ENCODE results near the gene C1QTNF1.

C1QTNF1 gene

DNA sequence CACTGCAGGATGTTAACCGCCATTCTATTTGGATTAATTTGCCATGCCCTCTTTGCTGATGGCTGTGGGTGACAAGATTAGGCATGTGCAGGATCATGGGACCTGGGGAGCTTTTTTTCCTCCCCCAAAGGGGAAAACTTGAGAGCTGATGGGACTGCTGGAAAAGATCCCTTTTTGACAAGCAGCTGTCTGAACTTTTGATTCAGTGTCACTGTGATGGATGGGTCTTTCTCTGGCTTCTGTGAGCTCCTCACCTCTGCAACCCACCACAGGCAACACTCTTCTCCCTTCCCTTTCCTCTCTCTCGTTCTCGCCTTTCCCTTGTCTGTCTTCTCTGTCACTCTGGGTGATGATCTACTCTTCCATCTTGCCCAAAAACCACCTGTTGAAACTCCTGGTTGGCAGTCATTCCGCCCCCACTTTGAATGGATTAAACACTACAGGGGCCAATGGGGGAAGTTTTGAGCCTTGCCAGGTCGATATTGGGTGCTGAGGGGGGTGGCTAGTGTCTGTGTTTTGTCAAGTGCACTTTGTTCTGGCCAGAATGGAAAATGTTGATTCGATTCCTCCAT is 11.3 kb upstream of the C1QTNF1 start:
- no peaks in the 10 kb centered on the region for H3K27me3 ChIP-seq (ENCODE audit: insufficient read depth, low read length)
- H3K79me1 ChIP-seq (ENCODE audit: low read length), result peaks cover 22% of the 10 kb centered on the region
- no peak overlapping the region for H3K18ac ChIP-seq (ENCODE audit: low read length)
- no peak overlapping the region for H3K4me2 ChIP-seq (ENCODE audit: low read length)
- no peak overlapping the region for H2AFZ ChIP-seq (ENCODE audit: insufficient read depth, low read length, poor library complexity)
- DNase-seq, result no peak
- no peak overlapping the region for H3K4me3 ChIP-seq (ENCODE audit: low read depth, low read length)
- H3K23ac ChIP-seq (ENCODE audit: low read length), result no peak overlapping the region
- peaks cover 4% of the 10 kb centered on the region in 2 experiments for H3K36me3 ChIP-seq (ENCODE audit: control insufficient read depth in 1 of 2, insufficient read depth in 2 of 2, low read length in 2 of 2)
- no peak overlapping the region for H3K14ac ChIP-seq (ENCODE audit: low read length)
- H3K9me3 ChIP-seq (ENCODE audit: insufficient read depth, low read depth, low read length), result peaks cover 5% of the 10 kb centered on the region
- peaks cover 21 to 22% of the 10 kb centered on the region in 2 experiments for H3K4me1 ChIP-seq (ENCODE audit: control insufficient read depth in 1 of 2, insufficient read depth in 2 of 2, low read length in 2 of 2)
- no peak overlapping the region for H2BK12ac ChIP-seq (ENCODE audit: low read length)
- H3K27ac ChIP-seq (ENCODE audit: low read depth, low read length), result no peak overlapping the region
- no peak overlapping the region for H3K4ac ChIP-seq (ENCODE audit: low read depth, low read length)
- H2AK5ac ChIP-seq (ENCODE audit: low read length), result no peak overlapping the region
- H2BK120ac ChIP-seq (ENCODE audit: insufficient read depth, low read length, poor library complexity), result no peak overlapping the region
- peaks cover 15% of the 10 kb centered on the region for H3K79me2 ChIP-seq (ENCODE audit: control insufficient read depth, insufficient read depth, low read length, poor library complexity)
- no peak overlapping the region for H3K9ac ChIP-seq (ENCODE audit: low read length)
- no peak overlapping the region for H4K91ac ChIP-seq (ENCODE audit: low read depth, low read length)
- no peak overlapping the region for H4K8ac ChIP-seq (ENCODE audit: low read depth, low read length)
- H2BK5ac ChIP-seq (ENCODE audit: low read depth, low read length, poor library complexity), result peak overlapping the region; percentile 21
- no CpG with 5 or more reads among the region's 6 CpGs for WGBS (ENCODE audit: extremely low coverage, insufficient coverage, insufficient read length)
- no peak overlapping the region for H4K12ac ChIP-seq (ENCODE audit: low read depth, low read length)

DNA sequence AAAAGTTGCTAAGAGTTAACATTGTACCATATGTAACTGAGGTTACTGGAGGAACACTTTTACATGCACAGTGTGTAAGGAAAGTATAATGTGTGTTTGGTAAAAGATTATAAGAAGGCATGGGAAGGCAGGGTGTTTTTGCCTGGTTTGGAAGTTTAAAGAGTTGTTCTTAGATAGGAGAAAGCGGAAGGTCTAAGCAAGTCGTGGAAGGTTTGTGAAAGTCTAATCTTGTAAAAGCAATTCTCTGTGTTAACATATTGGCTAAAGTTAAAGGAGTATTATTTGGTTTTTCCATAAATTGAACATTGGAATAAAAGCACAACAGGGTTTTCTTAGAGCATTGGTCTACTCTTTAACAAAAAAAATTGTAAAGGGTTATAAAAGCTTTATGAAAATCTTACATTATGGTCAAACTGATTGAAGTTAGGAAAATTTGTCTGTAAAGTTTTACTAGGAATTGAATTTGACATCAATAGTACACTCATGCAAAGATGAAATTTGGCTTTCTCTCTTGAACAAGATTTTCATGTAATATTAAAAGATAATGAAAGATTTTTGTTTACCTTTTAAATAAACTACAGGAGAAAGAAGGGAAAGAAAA is 9.7 kb upstream of the C1QTNF1 start:
- H3K14ac ChIP-seq (ENCODE audit: low read length), result no peak overlapping the region
- no peak overlapping the region for H3K4me2 ChIP-seq (ENCODE audit: low read length)
- no peak overlapping the region for H3K9ac ChIP-seq (ENCODE audit: low read length)
- no peak overlapping the region for H4K12ac ChIP-seq (ENCODE audit: low read depth, low read length)
- H2BK12ac ChIP-seq (ENCODE audit: low read length), result no peak overlapping the region
- H2BK120ac ChIP-seq (ENCODE audit: insufficient read depth, low read length, poor library complexity), result no peak overlapping the region
- no CpG with 5 or more reads among the region's 2 CpGs for WGBS (ENCODE audit: extremely low coverage, insufficient coverage, insufficient read length)
- H3K36me3 ChIP-seq (ENCODE audit: control insufficient read depth in 1 of 2, insufficient read depth in 2 of 2, low read length in 2 of 2), result no peaks in the 10 kb centered on the region
- no peak overlapping the region for H3K27ac ChIP-seq (ENCODE audit: low read depth, low read length)
- no peak overlapping the region for H3K4me3 ChIP-seq (ENCODE audit: low read depth, low read length)
- H3K27me3 ChIP-seq (ENCODE audit: insufficient read depth, low read length), result no peaks in the 10 kb centered on the region
- H3K79me2 ChIP-seq (ENCODE audit: control insufficient read depth, insufficient read depth, low read length, poor library complexity), result peaks cover 7% of the 10 kb centered on the region
- no peak overlapping the region for H3K23ac ChIP-seq (ENCODE audit: low read length)
- no peak for DNase-seq
- no peak overlapping the region for H3K18ac ChIP-seq (ENCODE audit: low read length)
- H2BK5ac ChIP-seq (ENCODE audit: low read depth, low read length, poor library complexity), result no peak overlapping the region
- no peak overlapping the region for H3K4ac ChIP-seq (ENCODE audit: low read depth, low read length)
- peaks cover 5% of the 10 kb centered on the region for H3K9me3 ChIP-seq (ENCODE audit: insufficient read depth, low read depth, low read length)
- H4K91ac ChIP-seq (ENCODE audit: low read depth, low read length), result no peak overlapping the region
- no peak overlapping the region for H2AFZ ChIP-seq (ENCODE audit: insufficient read depth, low read length, poor library complexity)
- no peak overlapping the region for H4K8ac ChIP-seq (ENCODE audit: low read depth, low read length)
- peaks cover 25% of the 10 kb centered on the region for H3K79me1 ChIP-seq (ENCODE audit: low read length)
- H3K4me1 ChIP-seq (ENCODE audit: control insufficient read depth in 1 of 2, insufficient read depth in 2 of 2, low read length in 2 of 2), result peaks cover 16 to 18% of the 10 kb centered on the region in 2 experiments
- H2AK5ac ChIP-seq (ENCODE audit: low read length), result no peak overlapping the region

GRCh38 chr17:79017546-79018369 is 6.2 kb upstream of the C1QTNF1 start:
- peaks cover 10 to 12% of the 10 kb centered on the region in 2 experiments for H3K4me1 ChIP-seq (ENCODE audit: control insufficient read depth in 1 of 2, insufficient read depth in 2 of 2, low read length in 2 of 2)
- H2AFZ ChIP-seq (ENCODE audit: insufficient read depth, low read length, poor library complexity), result no peak overlapping the region
- H4K91ac ChIP-seq (ENCODE audit: low read depth, low read length), result peak overlapping the region; percentile 73
- H4K12ac ChIP-seq (ENCODE audit: low read depth, low read length), result no peak overlapping the region
- peak overlapping the region; percentile 50 for H4K8ac ChIP-seq (ENCODE audit: low read depth, low read length)
- H3K4me2 ChIP-seq (ENCODE audit: low read length), result peak overlapping the region; percentile 6
- H3K18ac ChIP-seq (ENCODE audit: low read length), result no peak overlapping the region
- peaks cover 17% of the 10 kb centered on the region for H3K79me1 ChIP-seq (ENCODE audit: low read length)
- DNase-seq, result peak; percentile 90 to 96
- H3K23ac ChIP-seq (ENCODE audit: low read length), result no peak overlapping the region
- no peaks in the 10 kb centered on the region for H3K36me3 ChIP-seq (ENCODE audit: control insufficient read depth in 1 of 2, insufficient read depth in 2 of 2, low read length in 2 of 2)
- no peak overlapping the region for H3K4me3 ChIP-seq (ENCODE audit: low read depth, low read length)
- H3K9me3 ChIP-seq (ENCODE audit: insufficient read depth, low read depth, low read length), result peaks cover 4% of the 10 kb centered on the region
- WGBS (ENCODE audit: extremely low coverage, insufficient coverage, insufficient read length), result no CpG with 5 or more reads among the region's 6 CpGs
- H3K9ac ChIP-seq (ENCODE audit: low read length), result no peak overlapping the region
- peak overlapping the region; percentile 74 for H2BK5ac ChIP-seq (ENCODE audit: low read depth, low read length, poor library complexity)
- peak overlapping the region; percentile 90 for H2BK12ac ChIP-seq (ENCODE audit: low read length)
- peak overlapping the region; percentile 91 for H2BK120ac ChIP-seq (ENCODE audit: insufficient read depth, low read length, poor library complexity)
- H2AK5ac ChIP-seq (ENCODE audit: low read length), result peak overlapping the region; percentile 87
- H3K79me2 ChIP-seq (ENCODE audit: control insufficient read depth, insufficient read depth, low read length, poor library complexity), result no peaks in the 10 kb centered on the region
- peak overlapping the region; percentile 28 for H3K4ac ChIP-seq (ENCODE audit: low read depth, low read length)
- peak overlapping the region; percentile 64 for H3K14ac ChIP-seq (ENCODE audit: low read length)
- H3K27ac ChIP-seq (ENCODE audit: low read depth, low read length), result peak overlapping the region; percentile 66
- no peaks in the 10 kb centered on the region for H3K27me3 ChIP-seq (ENCODE audit: insufficient read depth, low read length)

- Histone ChIP-seq H3K4me2 (ENCODE audit: low read length) (no peak overlapping the region), H3K36me3 (ENCODE audit: control insufficient read depth in 1 of 2, insufficient read depth in 2 of 2, low read length in 2 of 2) (no peaks in the 10 kb centered on the region), H2AFZ (ENCODE audit: insufficient read depth, low read length, poor library complexity) (no peak overlapping the region), H3K9ac (ENCODE audit: low read length) (no peak overlapping the region), H4K8ac (ENCODE audit: low read depth, low read length) (peak overlapping the region; percentile 50), H3K4ac (ENCODE audit: low read depth, low read length) (peak overlapping the region; percentile 28), H2BK120ac (ENCODE audit: insufficient read depth, low read length, poor library complexity) (peak overlapping the region; percentile 91), H2AK5ac (ENCODE audit: low read length) (peak overlapping the region; percentile 87), H3K79me1 (ENCODE audit: low read length) (peaks cover 17% of the 10 kb centered on the region), H3K9me3 (ENCODE audit: insufficient read depth, low read depth, low read length) (no peaks in the 10 kb centered on the region), H3K27ac (ENCODE audit: low read depth, low read length) (peak overlapping the region; percentile 66), H3K14ac (ENCODE audit: low read length) (peak overlapping the region; percentile 64), H3K27me3 (ENCODE audit: insufficient read depth, low read length) (no peaks in the 10 kb centered on the region), H3K4me1 (ENCODE audit: control insufficient read depth in 1 of 2, insufficient read depth in 2 of 2, low read length in 2 of 2) (peaks cover 10 to 12% of the 10 kb centered on the region in 2 experiments), H3K79me2 (ENCODE audit: control insufficient read depth, insufficient read depth, low read length, poor library complexity) (no peaks in the 10 kb centered on the region), H2BK12ac (ENCODE audit: low read length) (peak overlapping the region; percentile 90), H4K12ac (ENCODE audit: low read depth, low read length) (no peak overlapping the region), H3K18ac (ENCODE audit: low read length) (no peak overlapping the region), H4K91ac (ENCODE audit: low read depth, low read length) (peak overlapping the region; percentile 73), H2BK5ac (ENCODE audit: low read depth, low read length, poor library complexity) (peak overlapping the region; percentile 74), H3K4me3 (ENCODE audit: low read depth, low read length) (no peak overlapping the region), H3K23ac (ENCODE audit: low read length) (no peak overlapping the region)
- WGBS (ENCODE audit: extremely low coverage, insufficient coverage, insufficient read length), result no CpG with 5 or more reads among the region's 3 CpGs
- DNase-seq, result no peak
These were observed 5.6 kb upstream of the C1QTNF1 start for GRCh38 chr17:79018370-79018695.

All from trophoblast cell (in vitro differentiated cells and primary cell).